ENCODE data around the gene LPO.

DNA sequence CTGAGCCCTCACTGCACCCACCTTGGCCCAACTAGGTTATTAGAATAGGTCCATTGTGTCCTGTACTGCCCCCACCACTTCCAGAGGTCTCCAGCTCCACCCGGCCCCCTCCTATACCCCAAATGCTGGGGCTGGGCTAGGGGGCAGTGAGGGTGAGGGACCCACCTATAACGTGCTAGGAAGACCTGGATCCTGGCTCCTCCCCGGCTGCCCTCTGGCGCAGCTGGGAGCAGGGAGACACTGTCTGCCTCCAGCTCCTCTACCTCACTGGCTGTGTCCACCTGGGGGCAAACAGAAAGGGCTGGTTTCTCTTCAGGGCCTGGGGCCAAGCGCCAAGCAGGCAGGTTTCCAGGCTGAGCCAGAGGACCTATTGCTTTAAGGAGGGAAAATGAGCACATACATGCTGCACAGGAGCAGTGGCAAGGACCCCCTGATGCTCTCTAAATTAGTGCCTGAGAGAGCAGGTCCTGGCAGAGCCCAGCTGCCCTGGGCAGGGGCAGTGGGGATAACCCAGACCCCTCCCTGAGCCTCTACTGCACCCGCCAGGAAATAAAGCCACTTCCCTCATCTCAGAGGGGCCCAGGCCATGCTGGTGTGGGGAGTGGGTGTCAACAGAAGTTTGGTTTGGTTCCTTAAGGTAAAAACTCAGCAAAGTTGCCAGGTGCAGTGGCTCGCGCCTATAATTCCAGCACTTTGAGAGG lies 78.0 kb downstream of the LPO start:
- TF ChIP-seq POLR2AphosphoS5 (IDR thresholded peaks at IDR 0.05; ENCODE audit: low read depth, low read length) (no peak), TAF1 (IDR thresholded peaks at IDR 0.05; ENCODE audit: borderline replicate concordance, insufficient read depth, low read length) (no peak), FOXP2 (optimal IDR thresholded peaks at IDR 0.05; ENCODE audit: borderline replicate concordance, extremely low read depth, extremely low read length, insufficient read depth) (no peak)
- TF ChIP-seq, protein P1, sequence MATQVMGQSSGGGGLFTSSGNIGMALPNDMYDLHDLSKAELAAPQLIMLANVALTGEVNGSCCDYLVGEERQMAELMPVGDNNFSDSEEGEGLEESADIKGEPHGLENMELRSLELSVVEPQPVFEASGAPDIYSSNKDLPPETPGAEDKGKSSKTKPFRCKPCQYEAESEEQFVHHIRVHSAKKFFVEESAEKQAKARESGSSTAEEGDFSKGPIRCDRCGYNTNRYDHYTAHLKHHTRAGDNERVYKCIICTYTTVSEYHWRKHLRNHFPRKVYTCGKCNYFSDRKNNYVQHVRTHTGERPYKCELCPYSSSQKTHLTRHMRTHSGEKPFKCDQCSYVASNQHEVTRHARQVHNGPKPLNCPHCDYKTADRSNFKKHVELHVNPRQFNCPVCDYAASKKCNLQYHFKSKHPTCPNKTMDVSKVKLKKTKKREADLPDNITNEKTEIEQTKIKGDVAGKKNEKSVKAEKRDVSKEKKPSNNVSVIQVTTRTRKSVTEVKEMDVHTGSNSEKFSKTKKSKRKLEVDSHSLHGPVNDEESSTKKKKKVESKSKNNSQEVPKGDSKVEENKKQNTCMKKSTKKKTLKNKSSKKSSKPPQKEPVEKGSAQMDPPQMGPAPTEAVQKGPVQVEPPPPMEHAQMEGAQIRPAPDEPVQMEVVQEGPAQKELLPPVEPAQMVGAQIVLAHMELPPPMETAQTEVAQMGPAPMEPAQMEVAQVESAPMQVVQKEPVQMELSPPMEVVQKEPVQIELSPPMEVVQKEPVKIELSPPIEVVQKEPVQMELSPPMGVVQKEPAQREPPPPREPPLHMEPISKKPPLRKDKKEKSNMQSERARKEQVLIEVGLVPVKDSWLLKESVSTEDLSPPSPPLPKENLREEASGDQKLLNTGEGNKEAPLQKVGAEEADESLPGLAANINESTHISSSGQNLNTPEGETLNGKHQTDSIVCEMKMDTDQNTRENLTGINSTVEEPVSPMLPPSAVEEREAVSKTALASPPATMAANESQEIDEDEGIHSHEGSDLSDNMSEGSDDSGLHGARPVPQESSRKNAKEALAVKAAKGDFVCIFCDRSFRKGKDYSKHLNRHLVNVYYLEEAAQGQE (IDR thresholded peaks at IDR 0.05; ENCODE audit: insufficient read depth in 1 of 2, low read depth in 2 of 2, low read length in 2 of 2), result no peak

All from PFSK-1 (cell line).